Muscle layer of colon (tissue), 2 donors: Measurements from ENCODE around the gene PDXDC1.
"Not testable (repeated sequence)": the region's sequence is repeated elsewhere in the genome, so short reads cannot be mapped to it uniquely, and the experiment has no call there.

ENCODE experiments used
- H3K27ac ChIP-seq: one replicate; pipeline ENCODE4 v1.7.0; 2013; ENCODE audit warnings: low read depth, mild to moderate bottlenecking, low read length, moderate library complexity
- H3K27me3 ChIP-seq, 2 donors: one replicate each; pipeline ENCODE4 v1.7.0; 2013; ENCODE audit warnings: low read length in 2 of 2, mild to moderate bottlenecking in 2 of 2; ENCODE audit not compliant: insufficient read depth in 2 of 2, control insufficient read depth in 1 of 2
- H3K36me3 ChIP-seq: one replicate; pipeline ENCODE4 v1.7.0; 2013; ENCODE audit warnings: mild to moderate bottlenecking, low read length; ENCODE audit not compliant: insufficient read depth
- H3K4me1 ChIP-seq: one replicate; pipeline ENCODE4 v1.7.0; 2013; ENCODE audit warnings: mild to moderate bottlenecking, low read length; ENCODE audit not compliant: insufficient read depth
- H3K4me3 ChIP-seq, 2 donors: one replicate each; pipeline ENCODE4 v1.7.0; 2013; ENCODE audit warnings: low read length in 2 of 2, low read depth in 1 of 2, mild to moderate bottlenecking in 1 of 2, moderate library complexity in 1 of 2
- H3K9ac ChIP-seq: one replicate; pipeline ENCODE4 v1.7.0; 2013; ENCODE audit warnings: low read length
- H3K9me3 ChIP-seq: one replicate; pipeline ENCODE4 v1.7.0; 2013; ENCODE audit warnings: mild to moderate bottlenecking, low read length
- donor health status: abdominal sarcoma.
- donor health status: Adenocarcinoma of cecum.

The PDXDC1 gene

DNA sequence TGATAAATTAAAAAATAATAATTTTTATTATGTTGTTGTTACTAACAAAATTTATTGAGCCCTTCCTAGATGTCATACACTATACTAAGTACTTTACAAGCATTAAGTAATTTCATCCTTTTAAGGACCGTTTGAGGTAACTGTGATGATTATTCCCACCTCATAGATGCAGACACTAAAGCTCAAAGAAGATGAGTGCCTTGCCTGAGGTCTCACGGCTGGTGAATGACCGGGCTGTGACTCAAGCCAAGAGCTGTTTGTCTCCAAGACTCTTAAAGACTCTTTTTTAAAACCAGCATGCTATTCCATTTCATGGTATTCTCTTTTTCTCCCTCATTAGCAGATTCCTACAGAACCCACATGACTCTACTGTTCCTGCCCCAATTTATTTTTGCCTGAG, 193.5 kb downstream of the PDXDC1 start:
- not testable (repeated sequence) for H3K27me3 ChIP-seq, H3K4me1 ChIP-seq, H3K27ac ChIP-seq, H3K36me3 ChIP-seq, H3K4me3 ChIP-seq, H3K9ac ChIP-seq, H3K9me3 ChIP-seq

DNA sequence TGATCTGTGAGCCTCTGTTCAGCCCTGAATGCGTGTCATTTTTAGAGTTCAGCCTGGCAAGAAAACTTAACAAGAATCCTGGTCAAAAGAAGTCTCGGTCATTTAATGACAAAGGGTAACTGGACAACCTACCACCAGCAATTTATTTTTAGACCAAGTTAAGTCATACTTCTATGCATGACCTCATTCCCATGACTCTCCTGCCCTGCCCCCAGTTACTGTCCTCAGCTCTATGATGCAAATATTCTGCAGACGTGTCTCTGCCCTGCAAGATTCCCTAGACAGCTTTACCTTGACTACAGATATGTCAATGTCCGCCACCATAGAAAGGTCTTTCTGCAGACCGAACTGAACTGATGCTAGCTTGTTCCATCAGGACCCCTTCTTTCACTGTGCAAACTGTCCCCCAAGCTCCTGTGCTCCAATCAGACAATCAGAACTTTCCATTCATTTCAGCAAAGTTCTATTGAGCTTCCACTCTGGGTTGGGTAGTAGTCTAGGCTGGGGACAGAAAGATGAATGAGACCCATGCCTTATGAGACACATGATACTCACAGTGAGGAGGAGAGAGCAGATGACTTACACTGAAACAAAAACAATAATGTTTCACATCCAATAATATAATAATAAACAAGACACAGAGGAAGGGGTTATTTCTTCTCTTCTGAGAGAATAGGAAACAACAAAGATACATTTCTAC, 194.3 kb downstream of the PDXDC1 start:
- H3K36me3 ChIP-seq, H3K27me3 ChIP-seq, H3K4me1 ChIP-seq, H3K9me3 ChIP-seq, H3K9ac ChIP-seq, H3K27ac ChIP-seq, H3K4me3 ChIP-seq: not testable (repeated sequence)

GRCh38 chr16:15179909-15180308, 205.1 kb downstream of the PDXDC1 start:
- not testable (repeated sequence) for H3K36me3 ChIP-seq, H3K9me3 ChIP-seq, H3K4me3 ChIP-seq, H3K27me3 ChIP-seq, H3K27ac ChIP-seq, H3K9ac ChIP-seq, H3K4me1 ChIP-seq

DNA sequence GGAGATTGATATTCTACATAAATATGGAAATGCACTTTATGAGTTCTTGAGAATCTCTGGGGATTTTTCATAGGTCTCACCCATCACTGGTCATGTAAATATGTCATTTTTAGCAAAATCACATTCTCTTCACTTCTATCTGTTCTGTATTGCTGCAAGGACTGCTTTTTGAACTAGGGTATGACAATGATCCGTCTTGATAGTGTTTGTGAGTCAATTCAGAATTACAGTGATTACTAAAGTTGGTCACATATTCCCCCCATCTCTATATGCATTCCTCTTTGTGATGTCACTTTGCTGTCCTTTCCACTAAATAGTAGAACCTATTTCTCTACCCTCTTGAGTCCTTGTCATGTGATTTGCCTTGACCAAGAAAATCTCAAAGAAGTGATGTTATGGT, 206.1 kb downstream of the PDXDC1 start:
- not testable (repeated sequence) for H3K4me1 ChIP-seq, H3K36me3 ChIP-seq, H3K4me3 ChIP-seq

GRCh38 chr16:15184000-15184399, 209.2 kb downstream of the PDXDC1 start:
- H3K4me1 ChIP-seq, H3K27me3 ChIP-seq, H3K9ac ChIP-seq, H3K36me3 ChIP-seq, H3K4me3 ChIP-seq, H3K27ac ChIP-seq, H3K9me3 ChIP-seq: not testable (repeated sequence)

More for the DNA sequence above, 206.1 kb downstream of the PDXDC1 start:
- H3K27ac ChIP-seq, H3K9me3 ChIP-seq, H3K9ac ChIP-seq, H3K27me3 ChIP-seq: not testable (repeated sequence)
